GM18868 (cell line): Measurements from ENCODE around the gene ADGRD1.

Source experiments
- ATAC-seq: cut with Tn5 transposase; IDR thresholded peaks from one replicate; pipeline ENCODE4 v1.9.1; 2021; ENCODE audit warnings: mild to moderate bottlenecking, moderate library complexity; ENCODE audit not compliant: unreplicated experiment

ADGRD1 gene

GRCh38 chr12:131085816-131086591 lies 132.3 kb downstream of the ADGRD1 start:
- no peak for ATAC-seq

DNA sequence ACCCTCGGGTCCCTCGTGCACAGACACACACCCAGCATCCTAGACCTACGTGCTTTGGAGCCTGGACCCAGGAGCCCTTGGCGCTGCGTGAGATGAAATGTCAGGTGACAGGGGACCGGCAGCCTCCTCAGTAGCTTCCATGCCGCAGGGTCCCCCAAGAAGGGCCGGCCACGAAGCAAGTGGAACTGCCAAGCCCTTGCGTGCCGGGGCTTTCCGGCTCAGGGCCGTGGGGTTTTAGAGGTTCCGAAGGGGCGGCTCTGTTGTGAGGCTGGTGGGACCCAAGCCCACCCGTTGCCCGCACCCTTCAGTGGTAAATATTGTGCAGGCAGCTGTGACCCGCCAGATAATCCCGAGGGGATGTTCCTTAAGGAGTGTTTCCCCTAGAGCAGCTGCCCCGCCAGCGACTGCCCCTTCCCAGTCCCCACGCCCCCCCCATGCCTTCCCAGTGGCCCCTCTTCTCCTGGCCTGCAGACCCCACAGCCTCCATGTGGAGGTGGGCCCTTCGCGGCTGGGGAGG lies 133.7 kb downstream of the ADGRD1 start:
- ATAC-seq, result no peak

GRCh38 chr12:131087991-131088700 lies 134.4 kb downstream of the ADGRD1 start:
- ATAC-seq, result no peak

- ATAC-seq, result no peak
Observed at GRCh38 chr12:131088701-131089530, 135.2 kb downstream of the ADGRD1 start.

- ATAC-seq, result no peak
Observed at GRCh38 chr12:131089531-131090273, 136.0 kb downstream of the ADGRD1 start.

DNA sequence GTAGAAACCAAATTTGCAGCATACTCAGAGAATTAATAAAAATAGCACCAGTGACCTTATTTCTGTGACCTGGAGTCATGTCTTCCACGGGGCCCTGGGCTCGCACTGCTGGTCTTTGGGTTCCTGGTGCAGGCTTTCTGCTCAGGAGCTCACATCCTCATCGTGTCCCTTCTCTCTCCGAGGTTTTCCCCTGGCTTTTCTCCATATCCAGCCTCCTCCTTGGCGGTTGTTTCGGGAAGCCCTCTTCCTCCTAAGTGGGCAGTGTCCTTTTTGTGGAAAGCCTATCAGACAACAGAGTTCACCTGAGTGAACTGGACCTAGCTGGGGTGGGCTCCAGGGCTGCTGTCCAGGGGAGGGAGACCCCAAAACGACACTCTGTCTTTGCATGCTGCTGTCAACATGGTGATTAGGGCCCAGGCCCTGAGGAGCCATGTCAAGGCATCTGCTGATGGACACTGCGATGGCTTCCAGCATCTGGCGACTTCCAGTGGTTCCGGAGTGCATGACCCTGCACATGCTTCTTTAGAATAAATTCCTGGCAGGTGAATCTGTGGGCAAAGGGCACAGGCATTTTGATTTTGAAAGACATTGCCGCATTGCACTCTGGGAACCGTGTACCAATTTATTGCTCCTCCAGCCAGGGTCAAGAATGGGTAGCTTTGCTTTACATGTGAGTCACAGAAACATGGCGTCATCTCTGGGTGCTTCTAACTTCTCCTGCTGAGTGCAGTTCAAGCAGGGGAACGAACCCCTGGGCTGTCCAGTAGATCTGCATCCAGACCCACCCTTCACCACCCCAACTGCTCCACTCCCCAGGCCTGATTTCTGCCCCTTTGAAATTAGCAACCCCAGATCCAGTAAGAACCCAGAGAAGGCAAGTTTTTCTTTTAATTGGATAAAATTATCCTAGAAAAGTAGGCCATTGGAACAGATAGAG lies 136.8 kb downstream of the ADGRD1 start:
- no peak for ATAC-seq

DNA sequence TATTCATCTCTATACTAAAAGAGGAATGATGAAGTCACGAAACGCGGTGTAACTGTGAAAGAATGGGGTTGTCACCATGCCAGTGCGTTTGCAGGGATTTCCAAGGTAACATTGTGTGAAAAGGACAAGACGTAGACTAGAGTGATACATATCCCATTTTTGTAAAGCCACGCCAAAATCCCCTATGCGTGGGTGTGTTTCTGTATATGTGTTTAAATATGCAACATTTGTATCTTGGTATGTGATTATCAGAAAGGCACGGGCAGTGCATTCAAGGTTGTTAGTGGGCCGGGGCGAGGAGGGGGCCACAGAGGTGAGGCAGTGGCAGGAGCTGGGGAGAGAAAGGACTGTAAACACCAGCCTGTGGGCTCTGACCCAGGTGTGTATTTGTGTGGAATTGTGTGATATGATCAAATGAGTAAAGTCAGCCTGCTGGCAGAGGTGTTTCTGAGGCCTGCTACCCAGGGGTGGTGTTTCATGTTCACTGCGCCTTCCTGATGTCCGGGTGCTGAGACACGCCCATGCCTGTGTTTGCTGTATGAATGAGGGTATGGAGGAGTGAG lies 137.8 kb downstream of the ADGRD1 start:
- peak; percentile 36 for ATAC-seq

DNA sequence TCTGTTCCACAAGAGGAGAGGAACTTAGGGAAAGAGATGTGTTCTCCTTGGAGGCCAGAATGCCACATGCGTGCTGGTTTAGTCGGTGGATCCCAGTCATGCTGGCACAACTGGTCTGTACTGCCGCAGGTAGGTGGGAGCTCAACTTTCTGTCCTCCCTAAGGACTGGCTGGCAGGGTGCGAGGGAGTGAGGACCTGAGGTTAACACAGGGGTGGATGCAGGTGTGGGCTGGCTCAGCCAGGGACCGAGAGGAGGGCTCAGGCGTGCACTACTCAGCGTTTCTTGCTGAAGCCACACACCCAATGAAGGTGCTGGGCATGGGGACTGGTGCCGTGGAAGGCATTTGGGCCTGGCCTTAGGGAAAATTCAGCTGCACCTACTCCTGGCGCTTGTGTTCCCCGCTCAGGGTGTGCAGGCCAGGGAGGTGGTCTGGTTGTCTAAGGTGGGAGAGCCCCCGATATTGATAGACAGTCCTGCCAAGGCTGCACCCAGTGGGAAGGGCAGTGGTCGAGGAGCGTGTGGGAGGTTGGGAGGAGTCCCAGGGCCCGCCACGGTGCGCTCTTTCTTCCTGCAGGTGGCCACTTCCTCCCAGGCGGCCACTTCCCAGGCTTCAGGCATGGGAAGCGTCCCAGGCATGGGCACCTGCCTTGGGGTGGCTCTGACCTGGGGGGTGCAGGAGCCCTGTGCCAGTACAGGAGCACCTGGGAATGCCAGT lies 138.4 kb downstream of the ADGRD1 start:
- ATAC-seq, result no peak

- peak; percentile 74 for ATAC-seq
Observed at GRCh38 chr12:131092901-131093603, 139.3 kb downstream of the ADGRD1 start.

GRCh38 chr12:131093604-131093955 lies 139.9 kb downstream of the ADGRD1 start:
- ATAC-seq, result no peak

DNA sequence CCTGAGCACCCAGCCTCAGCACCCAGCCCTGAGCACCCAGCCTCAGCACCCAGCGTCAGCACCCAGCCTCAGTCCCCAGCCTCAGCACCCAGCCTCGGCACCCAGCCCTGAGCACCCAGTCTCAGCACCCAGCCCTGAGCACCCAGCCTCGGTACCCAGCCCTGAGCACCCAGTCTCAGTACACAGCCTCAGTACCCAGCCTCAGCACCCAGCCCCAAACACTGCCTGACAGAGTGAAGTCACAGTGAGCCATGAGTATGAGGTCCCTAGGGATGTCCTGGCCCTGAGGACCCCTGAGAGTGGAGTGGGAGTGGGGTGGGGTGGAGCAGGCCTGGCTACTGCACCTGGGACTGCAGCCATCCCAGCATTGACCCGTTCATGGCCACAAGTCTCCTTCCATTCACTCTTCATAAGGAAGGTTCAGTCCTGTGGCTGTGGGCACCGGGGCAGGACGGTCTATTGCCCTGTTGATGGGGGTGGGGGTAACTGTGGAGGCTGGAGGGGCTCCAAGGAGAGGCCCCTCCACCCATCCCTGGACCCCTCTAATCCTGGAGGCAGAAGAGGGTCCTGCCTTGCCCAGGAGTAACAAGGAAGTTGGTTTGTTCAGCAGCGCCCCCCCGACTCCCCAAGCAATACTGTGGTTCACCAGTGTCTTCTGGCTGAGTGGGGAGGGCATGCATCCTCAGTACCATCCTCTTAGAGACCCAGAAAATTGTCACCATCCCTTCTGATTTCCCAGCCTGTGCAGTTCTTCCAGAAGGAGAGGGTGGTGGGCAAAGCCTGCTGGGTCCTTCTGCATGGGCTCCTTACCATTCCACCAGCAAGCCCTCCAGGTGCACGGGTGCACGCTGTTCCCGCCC lies 140.5 kb downstream of the ADGRD1 start:
- ATAC-seq, result no peak

DNA sequence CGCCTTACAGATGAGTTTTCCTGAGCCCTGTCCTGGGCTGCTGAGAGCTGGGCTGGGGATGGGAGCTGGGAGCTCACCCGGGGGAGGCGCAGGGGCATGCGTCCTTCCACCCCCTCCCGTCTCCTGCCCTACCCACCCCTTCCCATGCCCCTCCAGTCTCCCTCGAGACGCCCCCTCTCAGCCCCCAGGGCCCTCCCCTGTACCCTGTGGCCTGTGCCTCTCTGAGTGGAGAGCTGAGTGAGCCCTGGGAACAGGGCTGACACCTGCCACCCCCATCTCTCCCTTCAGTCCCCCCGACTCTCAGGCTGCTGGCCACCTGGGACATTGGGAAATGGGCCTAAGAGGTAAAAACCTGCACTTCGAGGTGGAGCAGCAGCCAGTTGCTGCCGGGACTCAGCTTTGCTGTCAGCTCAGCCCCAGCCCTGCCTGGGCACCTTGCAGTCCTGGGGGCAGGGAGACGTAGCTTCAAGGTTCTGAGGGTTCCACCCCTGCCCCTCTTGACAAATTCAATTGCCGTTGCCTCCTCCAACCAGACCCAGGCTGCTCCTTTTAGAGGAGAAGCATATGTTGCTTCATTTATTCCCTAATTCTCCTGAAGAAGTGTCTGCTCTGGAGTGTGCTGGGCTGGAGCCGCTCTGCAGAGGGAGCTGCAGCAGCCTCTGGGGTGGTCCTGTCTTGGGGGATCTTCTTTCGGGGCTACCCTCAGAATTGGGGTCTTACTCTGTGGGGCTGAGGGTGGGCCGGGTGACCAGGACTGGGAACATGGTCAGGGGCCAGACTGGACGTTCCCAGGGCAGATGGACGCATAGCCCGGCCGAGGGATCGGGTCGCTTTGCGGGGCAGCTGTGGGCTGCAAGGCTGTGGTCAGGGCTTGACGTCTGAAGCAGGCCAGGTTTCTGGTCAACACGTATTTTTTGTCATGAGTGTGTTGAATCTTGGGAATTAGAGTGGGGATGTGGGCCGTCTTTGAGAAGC lies 141.4 kb downstream of the ADGRD1 start:
- ATAC-seq, result no peak

GRCh38 chr12:131095826-131096680 lies 142.3 kb downstream of the ADGRD1 start:
- no peak for ATAC-seq

DNA sequence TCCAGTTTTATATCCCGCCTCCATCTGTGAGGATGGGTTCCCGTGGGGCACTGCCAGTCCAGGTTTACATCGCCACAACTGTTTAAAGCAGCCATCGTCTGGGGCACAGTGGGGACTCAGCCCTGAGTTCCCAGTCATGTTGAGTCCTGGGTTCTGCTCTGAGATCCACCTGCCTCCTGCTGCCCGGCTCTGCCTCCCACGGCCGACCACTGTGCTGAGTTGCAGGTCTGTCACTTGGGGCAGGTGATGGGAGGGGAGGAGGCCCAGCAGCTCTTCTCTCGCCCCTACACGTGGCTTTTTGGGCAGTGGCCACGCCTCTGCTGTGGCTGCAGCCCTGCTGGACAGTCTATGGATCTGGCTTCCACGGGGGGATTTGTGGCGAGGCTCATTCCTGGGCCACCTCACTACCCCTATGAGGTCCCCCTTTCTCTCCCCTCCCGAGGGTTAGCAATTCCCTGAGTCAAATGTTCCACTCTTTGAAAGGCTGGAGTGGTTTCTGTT lies 143.0 kb downstream of the ADGRD1 start:
- ATAC-seq, result no peak
